IMR-90 (cell line): ENCODE data around the gene KCNIP3.

Experiments
- BHLHE40 ChIP-seq: fragments of 150-350 bp; IDR thresholded peaks from 2 replicates; pipeline ENCODE4 v1.6.1; 2016; ENCODE audit warnings: mild to moderate bottlenecking, low read depth, low read length
- ELK1 ChIP-seq: fragments of 150-350 bp; IDR thresholded peaks from 2 replicates; pipeline ENCODE4 v1.6.1; 2016; ENCODE audit warnings: low read depth, mild to moderate bottlenecking, low read length, moderate library complexity, borderline replicate concordance
- FOS ChIP-seq: fragments of 150-350 bp; IDR thresholded peaks from 2 replicates; pipeline ENCODE4 v1.6.1; 2016; ENCODE audit warnings: low read depth, low read length
- MXI1 ChIP-seq: IDR thresholded peaks from 2 replicates; pipeline ENCODE4 v1.6.1; 2012; ENCODE audit warnings: low read depth, mild to moderate bottlenecking, low read length, moderate library complexity, borderline replicate concordance
- POLR2A ChIP-seq: IDR thresholded peaks from 2 replicates; pipeline ENCODE4 v1.6.1; 2012; ENCODE audit warnings: mild to moderate bottlenecking, low read depth, low read length

GRCh38 chr2:95294579-95295250 is 2.4 kb upstream of the KCNIP3 start:
- TF ChIP-seq FOS (no peak), ELK1 (no peak), MXI1 (no peak), BHLHE40 (no peak), POLR2A (no peak)
